Adrenal gland (tissue), 12 donors: ENCODE measurements around the gene EXOC3L4. TPM values are rescaled to one million over a fixed set of nuclear protein-coding genes. Genes with fewer than 3 reads are reported as not detected.

Experiments used
- DNase-seq, 7 donors: peaks; one replicate each; pipeline ENCODE4 v3.0.0-alpha.2; 2019 to 2020
- H3K27ac ChIP-seq, 5 donors: fragments of 200-600 bp; sonication (generic) in 4 of 5; 1 replicate in 3 of 5; 2 replicates in 2 of 5; pipeline versions ENCODE4 v1.5.1 to v1.8.0; 2016 to 2020; ENCODE audit warnings: mild to moderate bottlenecking in 1 of 5
- H3K27me3 ChIP-seq: fragments of 200-600 bp; 2 replicates; pipeline ENCODE4 v1.8.0; 2021
- H3K36me3 ChIP-seq, 2 donors: fragments of 200-600 bp; replicated peaks in 1 of 2; 1 replicate in 1 of 2; 2 replicates in 1 of 2; pipeline versions ENCODE4 v1.5.1 to v1.8.0; 2018 to 2022
- H3K4me1 ChIP-seq, 2 donors: fragments of 200-600 bp; replicated peaks in 1 of 2; 1 replicate in 1 of 2; 2 replicates in 1 of 2; pipeline versions ENCODE4 v1.5.1 to v1.8.0; 2018 to 2021
- H3K4me3 ChIP-seq, 4 donors: fragments of 200-600 bp; sonication (generic) in 3 of 4; one replicate each; pipeline ENCODE4 v1.5.1; 2016 to 2018
- H3K9me3 ChIP-seq, 3 donors: fragments of 200-600 bp; sonication (generic) in 1 of 3; replicated peaks in 1 of 3; 1 replicate in 2 of 3; 2 replicates in 1 of 3; pipeline versions ENCODE4 v1.5.1 to v1.8.0; 2016 to 2021
- CTCF ChIP-seq, 6 experiments: fragments of 450-650 bp in 4 of 6; fragments of 200-600 bp in 2 of 6; sonication (generic) in 1 of 6; IDR thresholded peaks; 1 replicate in 5 of 6; 2 replicates in 1 of 6; pipeline versions ENCODE4 v1.5.1 to v1.8.0; 2016 to 2021; ENCODE audit warnings: antibody characterized with exemption in 6 of 6, mild to moderate bottlenecking in 2 of 6, moderate library complexity in 1 of 6
- POLR2A ChIP-seq, 2 donors: fragments of 450-650 bp; IDR thresholded peaks; one replicate each; pipeline ENCODE4 v1.6.1; 2017; ENCODE audit warnings: antibody characterized with exemption in 2 of 2, mild to moderate bottlenecking in 2 of 2, moderate library complexity in 1 of 2
- WGBS, 4 donors: extraction: QIAGEN DNeasy Blood & Tissue Kit in 2 of 4; methylation state at CpG; one replicate each; pipeline versions ENCODE4 v1.1.5 to v1.1.7; 2013 to 2017; 5-methylcytosine and 5-hydroxymethylcytosine counted together
- intact Hi-C, 2 donors: fragments of 100-400 bp; cut with DNase I; formaldehyde crosslinking; loops; one replicate each; pipeline versions ENCODE4 v1.14.1 to v1.15.0; 2022 to 2023
- polyA plus RNA-seq, 3 donors: library from polyadenylated mRNA; stranded (reverse); fragments of 200-250 nt in 2 of 3; fragments of 350-450 nt in 1 of 3; fragmentation: Illumina TruSeq in 1 of 3; extraction: RNeasy Lipid Tissue Mini Kit (QIAGEN cat#74804) in 1 of 3; gene quantifications; one replicate each; pipeline ENCODE4 v1.2.3, GENCODE V29; 2013 to 2014
- total RNA-seq, 9 donors: library from RNA; depleted of rRNA in 4 of 9; stranded (reverse); fragments of >200 nt in 4 of 9; fragments of 120-200 nt in 1 of 9; fragmentation: NEBNext Ultra II Directional in 1 of 9; extraction: Animal tissue kit (Norgen Biotek cat#: 25700) in 1 of 9; gene quantifications; one replicate each; pipeline versions ENCODE4 v1.1.0 to v1.2.4, GENCODE V29; 2013 to 2023
- donor health status: healthy with polysubstance abuse.
- donor health status: Bipolar disorder and iron deficiency.
- donor health status: DM: yes; HTN: yes; CAD: no.
- donor health status: DM: no; HTN: no; CAD: no.
- donor health status: DM: no; HTN: no; CAD: no.
- donor health status: DM: yes; HTN: yes; CAD: no.

EXOC3L4 gene
- total and polyA plus RNA-seq, 12 donors, result 0.12 to 4.3 (median 1.6) TPM; not detected in 1

- intact Hi-C loops, result no loop called here
- H3K9me3 ChIP-seq, result no peaks in the 10 kb centered on the region
- H3K36me3 ChIP-seq, result peaks cover 0 to 60% of the 10 kb centered on the region in 2 donors
- TF ChIP-seq CTCF (IDR thresholded peaks at IDR 0.05) (no peak), POLR2A (IDR thresholded peaks at IDR 0.05) (peak in 1 of 2 donors; percentile 32)
- peak; percentile 35 to 92 (median 84) for DNase-seq
- 54 to 78% (median 59%) methylated on average over 20 to 39 of the region's 39 CpGs for WGBS, 4 donors
- peak overlapping the region; percentile 2 to 76 (median 64) for H3K27ac ChIP-seq
- H3K4me3 ChIP-seq, result no peak overlapping the region
- peaks cover 41 to 55% of the 10 kb centered on the region in 2 donors for H3K4me1 ChIP-seq
- no peaks in the 10 kb centered on the region for H3K27me3 ChIP-seq
These were observed 38.1 kb downstream of the EXOC3L4 start for GRCh38 chr14:103132381-103133209.

DNA sequence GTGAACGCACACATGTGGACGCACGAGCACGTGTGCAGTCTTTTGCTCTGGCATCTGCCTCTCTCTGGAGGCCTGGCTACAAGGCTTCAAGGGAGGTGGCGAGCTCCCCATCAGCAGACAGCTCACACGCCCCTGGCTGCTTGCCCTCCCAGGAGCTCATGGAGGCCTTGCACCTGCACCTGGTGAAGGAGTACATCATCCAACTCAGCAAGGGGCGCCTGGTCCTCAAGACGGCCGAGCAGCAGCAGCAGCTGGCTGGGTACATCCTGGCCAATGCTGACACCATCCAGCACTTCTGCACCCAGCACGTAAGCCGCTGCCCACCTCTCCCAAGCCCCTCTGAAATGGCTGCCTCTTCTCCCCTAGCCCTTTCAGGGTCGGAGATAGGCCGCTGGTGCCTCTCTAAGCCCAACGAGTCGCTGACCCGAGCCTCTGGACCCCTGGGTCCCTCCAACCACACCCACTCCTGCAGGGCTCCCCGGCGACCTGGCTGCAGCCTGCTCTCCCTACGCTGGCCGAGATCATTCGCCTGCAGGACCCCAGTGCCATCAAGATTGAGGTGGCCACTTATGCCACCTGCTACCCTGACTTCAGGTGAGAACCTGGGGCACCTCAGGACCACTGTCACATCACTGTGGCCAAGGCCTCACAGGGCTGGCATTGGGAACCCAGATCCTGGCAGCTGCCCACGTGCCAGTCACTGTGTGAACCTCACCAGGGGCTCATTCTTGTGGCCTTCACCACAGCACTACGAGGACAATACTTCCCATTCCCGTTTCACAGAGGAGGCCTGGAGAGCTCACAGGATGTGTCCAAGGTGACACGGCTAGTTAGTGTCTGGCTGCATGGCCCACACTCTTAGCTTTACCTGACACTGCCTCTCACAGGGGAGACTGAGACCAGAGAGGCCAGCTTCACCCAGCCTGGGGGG is 39.0 kb downstream of the EXOC3L4 start:
- H3K27me3 ChIP-seq, result no peaks in the 10 kb centered on the region
- H3K36me3 ChIP-seq, result peaks cover 0 to 60% of the 10 kb centered on the region in 2 donors
- peak in 1 of 7 donors; percentile 52 for DNase-seq
- H3K9me3 ChIP-seq, result no peaks in the 10 kb centered on the region
- H3K27ac ChIP-seq, result no peak overlapping the region
- H3K4me3 ChIP-seq, result no peak overlapping the region
- 89 to 92% (median 90%) methylated on average over 20 to 25 of the region's 25 CpGs for WGBS, 4 donors
- intact Hi-C loops, result no loop called here
- peaks cover 36 to 47% of the 10 kb centered on the region in 2 donors for H3K4me1 ChIP-seq
- TF ChIP-seq POLR2A (IDR thresholded peaks at IDR 0.05), result no peak
- TF ChIP-seq CTCF (IDR thresholded peaks at IDR 0.05), result no peak

GRCh38 chr14:103134405-103134804 is 39.9 kb downstream of the EXOC3L4 start:
- Histone ChIP-seq H3K27me3 (no peaks in the 10 kb centered on the region), H3K4me3 (no peak overlapping the region), H3K27ac (no peak overlapping the region), H3K36me3 (peaks cover 0 to 60% of the 10 kb centered on the region in 2 donors), H3K4me1 (peaks cover 29 to 41% of the 10 kb centered on the region in 2 donors), H3K9me3 (no peaks in the 10 kb centered on the region)
- intact Hi-C loops, result no loop called here
- TF ChIP-seq POLR2A (IDR thresholded peaks at IDR 0.05) (no peak), CTCF (IDR thresholded peaks at IDR 0.05) (no peak)
- no peak for DNase-seq
- WGBS, 4 donors, result 44 to 98% (median 54%) methylated on average over 2 of the region's 2 CpGs

- peaks cover 0 to 58% of the 10 kb centered on the region in 2 donors for H3K36me3 ChIP-seq
- TF ChIP-seq POLR2A (IDR thresholded peaks at IDR 0.05) (no peak), CTCF (IDR thresholded peaks at IDR 0.05) (no peak)
- no peak overlapping the region for H3K27ac ChIP-seq
- 90 to 96% (median 95%) methylated on average over 9 to 14 of the region's 14 CpGs for WGBS, 4 donors
- intact Hi-C loops, result no loop called here
- no peaks in the 10 kb centered on the region for H3K27me3 ChIP-seq
- no peak for DNase-seq
- H3K9me3 ChIP-seq, result no peaks in the 10 kb centered on the region
- no peak overlapping the region for H3K4me3 ChIP-seq
- H3K4me1 ChIP-seq, result peaks cover 29 to 41% of the 10 kb centered on the region in 2 donors
These were observed 40.4 kb downstream of the EXOC3L4 start for GRCh38 chr14:103134919-103135318.
